22Rv1 (cell line): ENCODE data around the gene GTPBP4.

Source experiments
- CTCF ChIP-seq: fragments of 450-650 bp; IDR thresholded peaks from 2 replicates; pipeline ENCODE4 v1.5.1; 2017; ENCODE audit warnings: mild to moderate bottlenecking
- ZFX ChIP-seq: fragments of 450-650 bp; IDR thresholded peaks from 2 replicates; pipeline ENCODE4 v1.6.1; 2017; ENCODE audit warnings: antibody characterized with exemption, borderline replicate concordance

GRCh38 chr10:1059902-1060301 is 71.7 kb downstream of the GTPBP4 start:
- TF ChIP-seq CTCF (no peak), ZFX (no peak)
